ENCODE measurements around the gene ABCD2. TPM values are rescaled to one million over a fixed set of nuclear protein-coding genes. Genes with fewer than 3 reads are reported as not detected.
"Not testable (repeated sequence)": the region's sequence is repeated elsewhere in the genome, so short reads cannot be mapped to it uniquely, and the experiment has no call there.

ABCD2 gene
- total RNA-seq, 4 donors from 2014 or later: 0.33 to 0.81 (median 0.63) TPM

GRCh38 chr12:39606712-39607423 is 12.7 kb downstream of the ABCD2 start:
- Histone ChIP-seq H3K4me3 (replicated peaks in 1 of 3) (no peak overlapping the region), H3K4me1 (no peaks in the 10 kb centered on the region), H3K27ac (no peak overlapping the region), H3K36me3 (no peaks in the 10 kb centered on the region), H3K27me3 (no peaks in the 10 kb centered on the region), H3K9me3 (no peaks in the 10 kb centered on the region)
- WGBS, 2 donors: 94 to 95% methylated on average over 4 of the region's 4 CpGs
- intact Hi-C loops (cut with DNase I): no loop called here
- TF ChIP-seq CTCF (IDR thresholded peaks at IDR 0.05): no peak
- TF ChIP-seq POLR2A (IDR thresholded peaks at IDR 0.05): no peak
- no peak for DNase-seq

- Histone ChIP-seq H3K36me3 (no peaks in the 10 kb centered on the region), H3K27me3 (no peaks in the 10 kb centered on the region), H3K4me3 (replicated peaks in 1 of 3) (no peak overlapping the region), H3K27ac (no peak overlapping the region), H3K4me1 (no peaks in the 10 kb centered on the region), H3K9me3 (no peaks in the 10 kb centered on the region)
- no peak for DNase-seq
- no peak for TF ChIP-seq POLR2A (IDR thresholded peaks at IDR 0.05)
- TF ChIP-seq CTCF (IDR thresholded peaks at IDR 0.05): no peak
- intact Hi-C loops (cut with DNase I): no loop called here
- WGBS, 2 donors: 68 to 69% methylated on average over 3 of the region's 3 CpGs
These were observed 13.6 kb downstream of the ABCD2 start for GRCh38 chr12:39605996-39606395.

GRCh38 chr12:39605501-39605900 is 14.1 kb downstream of the ABCD2 start:
- Histone ChIP-seq H3K4me1 (no peaks in the 10 kb centered on the region), H3K27me3 (no peaks in the 10 kb centered on the region), H3K27ac (no peak overlapping the region), H3K9me3 (no peaks in the 10 kb centered on the region), H3K4me3 (replicated peaks in 1 of 3) (no peak overlapping the region), H3K36me3 (no peaks in the 10 kb centered on the region)
- TF ChIP-seq CTCF (IDR thresholded peaks at IDR 0.05): no peak
- TF ChIP-seq POLR2A (IDR thresholded peaks at IDR 0.05): no peak
- whole genome bisulfite sequencing, 2 donors: 100% methylated on average over 1 of the region's 1 CpG
- intact Hi-C loops (cut with DNase I): no loop called here
- DNase-seq: no peak

GRCh38 chr12:39603065-39603464 is 16.5 kb downstream of the ABCD2 start:
- Histone ChIP-seq H3K4me3 (replicated peaks in 1 of 3) (no peak overlapping the region), H3K36me3 (no peaks in the 10 kb centered on the region), H3K27me3 (no peaks in the 10 kb centered on the region), H3K4me1 (no peaks in the 10 kb centered on the region), H3K27ac (no peak overlapping the region), H3K9me3 (no peaks in the 10 kb centered on the region)
- no peak for DNase-seq
- intact Hi-C loops (cut with DNase I): no loop called here
- no peak for TF ChIP-seq POLR2A (IDR thresholded peaks at IDR 0.05)
- TF ChIP-seq CTCF (IDR thresholded peaks at IDR 0.05): no peak

GRCh38 chr12:39601951-39602350 is 17.7 kb downstream of the ABCD2 start:
- DNase-seq; H3K27ac ChIP-seq; intact Hi-C loops (cut with DNase I); H3K36me3 ChIP-seq; H3K9me3 ChIP-seq; H3K4me3 ChIP-seq (replicated peaks in 1 of 3); H3K27me3 ChIP-seq; H3K4me1 ChIP-seq: not testable (repeated sequence)
- WGBS, 2 donors: 93 to 96% methylated on average over 3 of the region's 3 CpGs

All from thyroid gland (tissue), 4 donors.